ENCODE results near the gene LMX1B.

DNA sequence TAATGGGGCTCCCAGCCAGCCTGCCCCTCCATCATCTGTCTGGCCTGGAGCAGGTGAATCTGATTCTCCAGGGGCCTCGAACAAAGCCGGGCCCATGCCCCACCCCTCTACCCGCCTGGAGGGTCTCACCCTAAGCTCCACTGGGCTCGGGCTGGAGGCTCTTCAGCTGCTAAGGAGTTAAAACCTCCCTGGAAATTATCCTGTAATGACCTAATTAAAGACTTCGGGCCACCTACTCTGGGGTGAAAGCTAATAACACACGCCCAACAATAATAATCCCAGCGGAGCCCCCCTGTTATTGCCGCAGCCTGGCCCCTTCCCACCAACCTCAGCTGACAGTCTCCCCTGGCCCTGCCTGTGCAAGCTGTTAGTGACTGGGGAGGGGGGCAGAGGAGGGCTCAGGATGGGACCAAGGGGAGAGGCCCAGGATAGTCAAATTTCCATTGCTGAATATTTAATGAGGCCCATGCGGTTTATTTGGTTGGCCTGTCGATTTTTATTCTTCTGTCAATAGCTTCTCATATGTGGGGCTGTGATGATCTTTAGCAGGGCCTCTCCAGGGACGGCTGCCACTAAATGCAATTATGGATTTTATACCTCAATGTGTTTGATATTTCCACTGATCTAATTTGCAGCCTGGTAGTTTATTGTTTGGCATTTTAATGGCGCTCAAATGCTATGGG lies 25.7 kb downstream of the LMX1B start:
- TF ChIP-seq CTCF (IDR thresholded peaks at IDR 0.05), result no peak
- TF ChIP-seq POLR2A (IDR thresholded peaks at IDR 0.05), result no peak
- no peak for TF ChIP-seq POLR2AphosphoS5 (IDR thresholded peaks at IDR 0.05)

All from stomach (tissue), 4 donors.